Bronchial epithelial cell (primary cell): ENCODE measurements around the gene CACTIN. TPM values are rescaled to one million over a fixed set of nuclear protein-coding genes. Genes with fewer than 3 reads are reported as not detected.
A peak's percentile ranks its signal among the peaks of the same experiment; 100 is the strongest.

Experiments
- DNase-seq: peaks from one replicate; pipeline ENCODE4 v3.0.0-alpha.2; 2010; ENCODE audit warnings: low read depth
- FAIRE-seq: peaks from 2 replicates; lab custom pipeline; 2011; peaks lifted over from hg19 to GRCh38; lab: Jason Lieb, UNC
- H3K27me3 ChIP-seq: 2 replicates; pipeline ENCODE4 v1.5.1; 2011; ENCODE audit warnings: low read length; ENCODE audit not compliant: control insufficient read depth, insufficient read depth
- H3K36me3 ChIP-seq: 2 replicates; pipeline ENCODE4 v1.5.1; 2011; ENCODE audit warnings: low read length; ENCODE audit not compliant: control insufficient read depth, insufficient read depth
- H3K4me3 ChIP-seq: 2 replicates; pipeline ENCODE4 v1.5.1; 2011; ENCODE audit warnings: mild to moderate bottlenecking, low read depth, low read length, control low read depth
- total RNA-seq: library from RNA; depleted of rRNA; stranded (reverse); fragments of >200 nt; gene quantifications from 2 replicates; pipeline ENCODE4 v1.2.1, GENCODE V29; 2014
- TF ChIP-seq, protein P1 (sequence below): IDR thresholded peaks from 2 replicates; pipeline ENCODE4 v1.5.1; 2011; ENCODE audit warnings: mild to moderate bottlenecking, moderate library complexity, low read length, control low read depth, inconsistent platforms; ENCODE audit not compliant: insufficient read depth, severe bottlenecking

Gene CACTIN
- total RNA-seq, 1 donor from 2014 or later, result 30.3 TPM

DNA sequence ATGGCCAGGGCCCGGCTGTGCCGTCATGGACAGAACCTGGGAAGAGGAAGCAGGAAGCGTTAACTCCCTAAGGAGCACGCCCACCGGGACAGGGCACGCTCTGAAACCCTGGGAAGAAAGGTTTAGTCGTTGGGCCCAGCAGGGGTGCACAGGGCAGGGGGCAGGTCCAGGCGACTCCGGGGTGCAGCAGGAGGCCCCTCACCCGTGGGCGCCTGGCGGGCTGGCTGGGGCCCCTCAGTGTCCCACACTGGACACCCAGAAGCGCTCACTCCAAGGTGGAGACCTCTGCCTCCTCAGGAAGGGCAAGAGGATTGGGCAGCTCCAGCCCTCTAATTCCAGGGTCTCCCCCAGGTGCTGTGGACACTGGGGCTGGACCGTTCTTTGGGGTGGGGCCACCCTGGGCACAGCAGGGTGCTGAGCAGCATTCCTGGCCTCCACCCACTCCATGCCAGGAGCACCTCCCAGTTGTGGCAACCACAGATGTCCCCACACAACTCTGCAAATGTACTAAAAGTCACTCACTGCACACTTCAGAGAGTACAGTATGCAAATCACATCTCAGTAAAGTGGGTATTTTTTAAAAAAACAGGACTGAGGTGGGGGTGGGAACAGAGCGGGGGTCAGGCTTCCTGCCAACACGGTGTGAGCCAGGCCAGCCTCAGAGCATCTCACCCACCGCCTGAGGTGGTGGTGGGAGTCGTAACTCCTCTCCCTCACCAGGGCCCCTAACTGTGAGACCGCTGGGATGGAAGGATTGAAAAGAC lies 38.5 kb upstream of the CACTIN start:
- no peak for DNase-seq
- Histone ChIP-seq H3K27me3 (no peaks in the 10 kb centered on the region), H3K36me3 (peaks cover 14% of the 10 kb centered on the region), H3K4me3 (no peak overlapping the region)
- peak; percentile 55 for FAIRE-seq
- TF ChIP-seq, protein P1, sequence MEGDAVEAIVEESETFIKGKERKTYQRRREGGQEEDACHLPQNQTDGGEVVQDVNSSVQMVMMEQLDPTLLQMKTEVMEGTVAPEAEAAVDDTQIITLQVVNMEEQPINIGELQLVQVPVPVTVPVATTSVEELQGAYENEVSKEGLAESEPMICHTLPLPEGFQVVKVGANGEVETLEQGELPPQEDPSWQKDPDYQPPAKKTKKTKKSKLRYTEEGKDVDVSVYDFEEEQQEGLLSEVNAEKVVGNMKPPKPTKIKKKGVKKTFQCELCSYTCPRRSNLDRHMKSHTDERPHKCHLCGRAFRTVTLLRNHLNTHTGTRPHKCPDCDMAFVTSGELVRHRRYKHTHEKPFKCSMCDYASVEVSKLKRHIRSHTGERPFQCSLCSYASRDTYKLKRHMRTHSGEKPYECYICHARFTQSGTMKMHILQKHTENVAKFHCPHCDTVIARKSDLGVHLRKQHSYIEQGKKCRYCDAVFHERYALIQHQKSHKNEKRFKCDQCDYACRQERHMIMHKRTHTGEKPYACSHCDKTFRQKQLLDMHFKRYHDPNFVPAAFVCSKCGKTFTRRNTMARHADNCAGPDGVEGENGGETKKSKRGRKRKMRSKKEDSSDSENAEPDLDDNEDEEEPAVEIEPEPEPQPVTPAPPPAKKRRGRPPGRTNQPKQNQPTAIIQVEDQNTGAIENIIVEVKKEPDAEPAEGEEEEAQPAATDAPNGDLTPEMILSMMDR, result no peak

DNA sequence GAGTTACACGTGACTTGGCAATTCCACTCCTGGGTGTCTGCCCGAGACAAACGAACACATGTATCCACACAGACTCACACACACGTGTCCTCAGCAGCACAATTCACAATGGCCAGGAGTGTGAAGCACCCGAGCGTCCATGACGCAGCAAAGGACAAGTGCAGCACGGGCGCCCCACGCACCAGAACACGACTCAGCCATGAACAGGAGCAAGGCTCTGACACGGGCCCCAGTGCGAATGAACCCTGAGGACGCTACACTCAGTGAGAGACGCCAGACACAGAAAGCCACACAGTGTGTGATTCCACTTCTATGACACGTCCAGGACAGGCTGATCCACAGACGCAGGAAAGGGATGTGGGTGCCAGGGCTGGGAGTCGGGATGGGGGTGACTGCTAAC lies 37.2 kb upstream of the CACTIN start:
- DNase-seq (no peak), FAIRE-seq (no peak)
- TF ChIP-seq, protein P1, result no peak
- Histone ChIP-seq H3K4me3 (no peak overlapping the region), H3K27me3 (no peaks in the 10 kb centered on the region), H3K36me3 (peaks cover 14% of the 10 kb centered on the region)

DNA sequence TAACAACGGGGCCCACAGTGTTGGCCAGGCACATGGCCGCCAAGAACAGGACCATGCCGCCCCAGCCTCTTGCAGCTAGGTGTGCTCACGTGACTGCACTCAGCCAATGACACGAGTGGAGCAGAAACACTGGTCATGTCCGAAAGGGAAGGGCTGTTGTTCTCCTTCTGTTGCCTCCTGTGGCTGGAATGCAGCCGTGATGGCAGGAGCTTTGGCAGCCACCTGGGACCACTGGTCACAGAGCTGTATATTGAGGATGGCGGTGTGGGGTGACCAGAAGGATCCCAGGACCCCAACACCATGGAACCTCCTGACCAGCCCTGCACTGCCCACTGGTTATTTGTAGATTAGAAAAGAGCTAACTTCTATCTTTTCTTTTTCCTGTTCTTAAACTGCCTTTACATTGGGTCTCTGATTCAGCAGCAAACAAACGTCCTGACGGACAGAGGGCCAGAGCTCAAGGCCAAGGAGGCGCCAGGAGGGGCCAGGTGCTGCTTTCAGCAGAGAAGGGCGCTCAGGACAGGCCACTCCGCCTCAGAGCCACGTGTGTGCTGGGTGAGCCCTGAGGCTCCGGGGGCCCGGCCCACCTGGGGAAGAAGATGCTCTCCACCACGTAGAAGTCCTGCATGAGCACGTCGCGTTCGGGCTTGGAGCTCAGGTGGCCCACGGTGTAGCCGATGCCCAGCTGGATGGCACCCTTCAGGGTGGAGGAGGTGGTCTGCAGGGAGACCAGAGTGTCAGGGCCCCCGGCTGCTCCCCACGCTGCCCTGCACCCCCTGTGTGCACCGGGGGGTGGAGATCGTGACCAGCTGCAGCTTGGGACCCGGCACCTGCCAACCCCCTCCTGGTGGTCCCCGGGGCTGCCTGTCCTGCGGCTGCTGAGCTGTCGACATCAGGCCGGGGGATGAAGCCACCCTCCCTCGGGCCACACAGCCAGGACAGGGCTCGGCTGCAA lies 35.0 kb upstream of the CACTIN start:
- H3K36me3 ChIP-seq, result peaks cover 15% of the 10 kb centered on the region
- peak; percentile 28 for FAIRE-seq

DNA sequence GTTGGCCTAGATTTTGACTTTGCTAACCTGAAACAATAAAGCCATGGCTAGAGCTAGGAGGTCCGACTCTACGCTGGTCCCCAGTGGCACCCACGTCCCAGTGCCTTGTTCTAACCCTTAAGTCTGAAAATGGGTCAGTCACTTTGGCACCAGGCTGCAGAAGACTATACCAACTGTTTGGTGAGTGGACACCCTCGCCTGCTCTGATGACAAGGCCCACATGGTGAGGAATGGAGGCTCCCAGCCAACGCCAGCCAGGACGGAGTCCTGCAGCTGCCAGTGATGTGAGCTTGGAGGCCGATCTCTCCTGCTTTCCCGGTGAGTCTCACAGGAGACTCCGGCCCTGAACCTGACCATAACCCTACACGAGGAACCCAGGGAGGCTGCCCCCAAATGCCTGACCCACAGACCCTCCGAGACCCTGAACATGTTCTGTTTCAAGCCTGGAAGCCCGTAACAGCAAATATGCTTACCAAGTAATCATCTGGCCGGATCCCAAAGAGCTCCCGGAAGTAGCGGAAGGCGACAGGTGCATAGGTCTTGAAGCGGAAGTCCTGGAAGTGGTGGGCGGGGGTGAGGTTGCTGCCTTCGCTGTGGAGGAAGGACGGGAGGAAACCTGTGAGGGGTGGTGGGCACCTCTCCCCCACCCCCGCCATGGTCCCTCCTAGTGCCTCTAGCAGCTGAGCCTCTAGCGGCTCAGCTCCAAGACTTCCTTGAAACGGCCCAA lies 34.1 kb upstream of the CACTIN start:
- no peak overlapping the region for H3K4me3 ChIP-seq
- H3K27me3 ChIP-seq, result no peaks in the 10 kb centered on the region
- no peak for FAIRE-seq
- peaks cover 15% of the 10 kb centered on the region for H3K36me3 ChIP-seq
- no peak for DNase-seq
- TF ChIP-seq, protein P1, result no peak

More for the DNA sequence above, 35.0 kb upstream of the CACTIN start:
- TF ChIP-seq, protein P1, result no peak
- H3K27me3 ChIP-seq, result no peaks in the 10 kb centered on the region
- no peak for DNase-seq
- no peak overlapping the region for H3K4me3 ChIP-seq

DNA sequence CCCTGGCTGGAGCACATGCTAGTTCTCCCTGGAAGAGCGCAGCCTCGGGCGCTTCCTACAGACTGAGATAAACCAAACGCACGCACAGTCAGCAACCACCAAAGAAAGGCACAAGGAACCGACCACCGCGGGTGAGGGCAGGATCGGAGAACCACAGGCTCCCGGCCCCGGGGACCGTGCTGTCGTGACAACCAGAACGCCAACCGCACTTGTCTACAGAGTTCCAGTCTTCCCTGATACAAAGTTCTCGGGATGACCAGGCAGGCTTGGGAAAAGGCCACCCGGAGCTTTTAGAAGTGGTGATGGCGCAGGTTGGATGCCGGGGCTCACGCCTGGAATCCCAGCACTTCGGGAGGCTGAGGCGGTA lies 33.1 kb upstream of the CACTIN start:
- Histone ChIP-seq H3K27me3 (no peaks in the 10 kb centered on the region), H3K36me3 (peaks cover 15% of the 10 kb centered on the region), H3K4me3 (no peak overlapping the region)
- TF ChIP-seq, protein P1, result no peak
- FAIRE-seq (no peak), DNase-seq (no peak)
